Stimulated activated CD8-positive, alpha-beta memory T cell treated with anti-CD3 and anti-CD28 coated beads, Interleukin-4, amount 100 ng/mL, for 48 hours (primary cell): Measurements from ENCODE around the gene UGT2B28.
"Not testable (repeated sequence)": the region's sequence is repeated elsewhere in the genome, so short reads cannot be mapped to it uniquely, and the experiment has no call there.

Experiments used
- DNase-seq: peaks from one replicate; pipeline ENCODE4 v3.0.0-alpha.2; 2020

UGT2B28 gene

GRCh38 chr4:69280081-69280480 is at the start of gene UGT2B28:
UGT2B28 (plus strand) TSS chr4:69280475; CDS start chr4:69280501, 26 bp downstream.
- not testable (repeated sequence) for DNase-seq

GRCh38 chr4:69239092-69239491 is 41.2 kb upstream of the UGT2B28 start:
- DNase-seq = no peak

DNA sequence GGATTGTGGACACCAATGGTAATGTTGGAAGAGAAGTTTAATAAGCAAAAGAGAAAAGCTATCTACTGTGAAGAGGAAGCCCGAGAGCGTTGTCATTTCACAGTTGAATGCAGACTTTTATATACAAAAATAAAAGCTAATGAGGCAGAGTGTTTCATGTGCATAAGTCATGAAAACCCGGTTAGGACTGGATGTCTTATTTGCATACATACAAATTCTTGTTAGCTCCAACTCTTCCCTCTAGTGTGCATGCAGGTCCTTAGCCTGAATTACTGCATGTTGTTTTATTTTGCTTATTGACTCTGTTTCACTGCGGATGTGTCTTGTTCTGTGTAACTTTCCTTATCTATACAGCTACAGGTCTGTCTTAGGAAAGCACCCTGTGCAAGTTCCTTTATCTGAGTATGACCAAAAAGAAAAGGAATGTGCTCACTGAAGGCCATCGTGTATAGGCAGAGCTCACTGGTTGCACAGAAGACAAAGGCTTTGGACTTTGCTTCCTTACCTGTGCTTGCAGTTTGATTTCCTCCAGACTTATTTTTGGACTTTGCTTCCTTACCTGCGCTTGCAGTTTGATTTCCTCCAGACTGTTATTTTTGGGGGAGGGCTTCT is 40.6 kb upstream of the UGT2B28 start:
- no peak for DNase-seq

DNA sequence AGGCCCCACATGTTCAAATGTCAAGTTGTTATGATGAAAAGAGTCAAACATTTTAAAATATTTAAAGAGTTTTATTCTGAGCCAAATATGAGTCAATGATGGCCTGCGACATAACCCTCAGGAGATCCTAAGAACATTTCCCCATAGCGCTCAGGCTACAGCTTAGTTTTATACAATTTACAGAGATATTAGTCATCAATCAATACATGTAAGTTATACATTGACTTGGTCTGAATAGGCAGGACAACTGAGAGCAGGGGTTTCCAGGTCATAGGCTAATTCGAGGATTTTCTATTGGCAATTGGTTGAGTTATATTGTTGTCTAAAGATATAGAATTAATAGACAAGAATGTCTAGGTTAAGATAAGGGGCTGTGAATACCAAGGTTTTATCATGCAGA is 39.5 kb upstream of the UGT2B28 start:
- DNase-seq = not testable (repeated sequence)

- not testable (repeated sequence) for DNase-seq
These were observed 38.5 kb upstream of the UGT2B28 start for GRCh38 chr4:69241746-69242145.

- DNase-seq = not testable (repeated sequence)
These were observed 37.6 kb upstream of the UGT2B28 start for GRCh38 chr4:69242562-69243240.

DNA sequence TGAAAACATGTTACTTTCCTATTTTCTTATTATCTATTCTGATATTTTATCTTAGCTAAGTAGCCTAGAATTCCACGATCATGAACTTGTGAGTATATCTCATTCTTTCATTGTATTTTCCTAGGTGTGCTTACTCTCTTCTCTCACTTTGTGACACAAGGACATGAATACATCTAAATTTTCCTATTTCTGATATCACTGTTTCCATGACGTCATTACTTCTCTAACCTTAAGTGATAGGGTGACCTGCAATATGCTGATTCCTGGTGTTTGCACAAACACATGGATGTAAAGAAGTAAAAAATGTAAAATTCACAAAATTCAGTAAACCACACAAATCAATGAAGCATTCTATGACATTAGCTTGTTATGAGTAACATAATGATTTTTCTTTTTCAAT is 29.4 kb upstream of the UGT2B28 start:
- DNase-seq = not testable (repeated sequence)

- not testable (repeated sequence) for DNase-seq
These were observed 27.0 kb upstream of the UGT2B28 start for GRCh38 chr4:69253147-69253772.

- DNase-seq = not testable (repeated sequence)
These were observed 11.7 kb upstream of the UGT2B28 start for GRCh38 chr4:69268612-69269011.

DNA sequence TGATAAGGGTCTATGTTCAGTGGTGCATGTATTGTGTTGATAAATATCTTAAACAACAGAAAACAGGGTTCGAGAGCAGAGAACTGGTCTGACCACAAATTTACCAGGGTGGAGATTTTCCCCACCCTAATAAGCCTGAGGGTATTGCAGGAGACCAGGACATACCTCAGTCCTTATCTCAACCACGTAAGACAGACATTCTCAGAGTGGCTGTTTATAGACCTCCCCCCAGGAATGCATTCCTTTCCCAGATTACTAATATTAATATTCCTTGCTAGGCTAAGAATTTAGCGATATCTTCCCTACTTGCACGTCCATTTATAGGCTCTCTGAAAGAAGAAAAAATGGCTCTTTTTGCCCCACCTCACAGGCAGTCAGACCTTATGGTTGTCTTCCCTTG is 16.1 kb downstream of the UGT2B28 start:
- not testable (repeated sequence) for DNase-seq

- DNase-seq = not testable (repeated sequence)
These were observed 28.3 kb downstream of the UGT2B28 start for GRCh38 chr4:69308426-69309033.

- DNase-seq = not testable (repeated sequence)
These were observed 29.3 kb downstream of the UGT2B28 start for GRCh38 chr4:69309549-69310076.

- not testable (repeated sequence) for DNase-seq
These were observed 30.0 kb downstream of the UGT2B28 start for GRCh38 chr4:69310262-69310661.

DNA sequence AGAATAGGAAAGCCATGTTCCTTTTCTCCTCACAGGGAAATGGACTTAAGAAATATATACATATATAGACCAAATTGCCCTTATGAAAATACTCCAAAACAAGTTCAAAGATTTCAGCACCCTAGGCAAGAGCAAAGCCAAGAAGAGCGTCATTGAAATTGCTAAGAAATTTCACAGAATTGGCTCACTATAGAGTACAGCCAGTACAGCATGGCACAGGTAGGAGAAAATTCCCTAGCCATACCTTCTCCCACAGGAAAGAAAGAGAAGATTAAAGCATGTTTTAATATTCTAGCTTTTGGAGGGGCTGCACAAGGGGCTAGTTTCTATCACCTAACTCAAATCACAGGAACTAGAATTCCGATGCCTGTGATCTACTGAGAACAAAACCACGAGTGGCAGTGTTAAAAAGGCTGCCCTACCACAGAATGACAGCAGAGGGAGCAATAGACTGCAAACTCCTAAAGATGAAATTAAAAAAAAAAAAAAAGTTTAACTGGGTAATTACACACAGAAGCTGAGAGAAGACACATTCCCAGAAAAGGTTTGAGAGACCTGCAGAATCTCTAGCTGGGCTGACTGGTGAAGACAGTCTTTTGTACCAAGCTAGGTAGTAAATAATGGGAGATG is 37.5 kb downstream of the UGT2B28 start:
- not testable (repeated sequence) for DNase-seq

DNA sequence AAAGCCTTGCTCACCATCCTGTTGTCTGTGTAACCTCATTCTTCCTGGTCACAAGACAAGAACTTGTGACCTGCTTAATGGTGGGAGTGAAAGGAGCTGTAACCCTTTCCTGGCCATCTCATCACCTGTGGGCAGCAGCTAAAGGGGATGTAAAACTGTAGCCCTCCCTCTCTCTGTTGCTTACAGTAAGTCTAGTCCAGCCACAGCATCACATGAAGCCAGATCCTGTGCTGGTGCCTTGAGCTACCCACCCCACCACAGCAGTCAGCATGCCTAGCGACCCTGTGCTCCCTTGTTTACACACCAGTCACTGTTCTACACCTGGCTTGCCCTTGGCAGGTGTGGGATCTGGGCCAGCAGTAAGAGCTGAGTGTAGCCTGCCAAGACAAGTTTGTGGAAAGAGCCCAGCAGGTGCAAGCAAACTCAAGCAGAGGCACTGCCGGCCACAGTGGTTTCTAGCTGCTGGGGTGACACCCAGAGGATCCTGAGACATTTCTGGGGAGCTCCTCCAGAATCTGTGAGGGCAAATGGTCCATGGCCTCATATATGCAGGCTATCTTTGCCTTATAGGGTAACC is 41.0 kb downstream of the UGT2B28 start:
- no peak for DNase-seq

- DNase-seq = no peak
These were observed 41.8 kb downstream of the UGT2B28 start for GRCh38 chr4:69322055-69322454.

- DNase-seq = no peak
These were observed 43.0 kb downstream of the UGT2B28 start for GRCh38 chr4:69323284-69323683.

- no peak for DNase-seq
These were observed 50.2 kb downstream of the UGT2B28 start for GRCh38 chr4:69330345-69331047.

DNA sequence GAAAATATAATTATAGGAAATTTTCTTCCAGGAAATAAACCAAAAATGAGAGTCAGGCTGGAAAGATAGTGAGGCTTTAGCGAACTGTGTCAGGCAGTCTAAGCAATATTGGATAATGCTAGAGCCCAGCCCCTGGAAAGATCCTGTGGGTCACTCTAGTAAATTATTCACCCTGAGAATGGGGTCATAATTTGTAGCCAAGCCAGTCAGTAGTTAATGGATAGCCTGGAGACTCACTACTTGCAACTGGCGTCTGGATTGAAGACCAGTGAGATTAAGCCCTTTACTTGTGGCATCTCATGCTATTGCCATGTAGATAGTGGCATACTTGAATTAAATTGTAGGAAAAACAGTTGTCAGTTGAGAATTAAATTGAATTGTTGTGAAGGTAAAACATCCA is 51.0 kb downstream of the UGT2B28 start:
- DNase-seq = not testable (repeated sequence)

DNA sequence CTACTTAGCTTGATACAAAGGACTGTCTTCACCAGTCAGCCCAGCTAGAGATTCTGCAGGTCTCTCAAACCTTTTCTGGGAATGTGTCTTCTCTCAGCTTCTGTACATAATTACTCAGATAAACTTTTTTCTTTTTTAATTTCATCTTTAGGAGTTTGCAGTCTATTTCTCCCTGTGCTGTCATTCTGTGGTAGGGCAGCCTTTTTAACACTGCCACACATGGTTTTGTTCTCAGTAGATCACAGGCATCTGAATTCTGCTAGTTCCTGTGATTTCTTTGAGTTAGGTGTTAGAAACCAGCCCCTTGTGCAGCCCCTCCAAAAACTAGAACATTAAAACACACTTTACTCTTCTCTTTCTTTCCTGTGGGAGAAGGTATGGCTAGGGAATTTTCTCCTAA is 55.2 kb downstream of the UGT2B28 start:
- DNase-seq = not testable (repeated sequence)

DNA sequence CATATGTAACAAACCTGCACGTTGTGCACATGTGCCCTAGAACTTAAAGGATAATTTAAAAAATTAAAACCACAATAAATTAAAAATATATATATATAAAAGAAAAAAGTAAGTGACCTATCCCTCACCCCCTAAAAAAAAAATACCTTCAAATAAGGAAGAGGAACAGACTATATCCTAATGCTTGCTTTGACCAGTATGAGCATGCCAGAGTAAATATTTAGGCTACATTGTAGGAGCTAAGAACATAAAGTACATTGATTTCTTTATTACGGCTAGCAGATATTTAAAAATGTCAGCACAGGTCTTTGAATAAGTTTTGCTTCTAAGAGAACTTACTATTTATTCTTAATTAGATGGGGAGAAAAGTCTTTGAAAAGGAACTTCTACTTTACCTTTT is 62.8 kb downstream of the UGT2B28 start:
- not testable (repeated sequence) for DNase-seq
